Measurements from ENCODE around the gene C2CD2L.
A peak's percentile ranks its signal among the peaks of the same experiment; 100 is the strongest.

The C2CD2L gene

GRCh38 chr11:119088406-119088805 is 18.7 kb upstream of the C2CD2L start:
- DNase-seq (ENCODE audit: low read depth): no peak
- H3K4me3 ChIP-seq (ENCODE audit: low read length): no peak overlapping the region
- no peak for TF ChIP-seq CTCF (conservative IDR thresholded peaks at IDR 0.05; ENCODE audit: low read length)

DNA sequence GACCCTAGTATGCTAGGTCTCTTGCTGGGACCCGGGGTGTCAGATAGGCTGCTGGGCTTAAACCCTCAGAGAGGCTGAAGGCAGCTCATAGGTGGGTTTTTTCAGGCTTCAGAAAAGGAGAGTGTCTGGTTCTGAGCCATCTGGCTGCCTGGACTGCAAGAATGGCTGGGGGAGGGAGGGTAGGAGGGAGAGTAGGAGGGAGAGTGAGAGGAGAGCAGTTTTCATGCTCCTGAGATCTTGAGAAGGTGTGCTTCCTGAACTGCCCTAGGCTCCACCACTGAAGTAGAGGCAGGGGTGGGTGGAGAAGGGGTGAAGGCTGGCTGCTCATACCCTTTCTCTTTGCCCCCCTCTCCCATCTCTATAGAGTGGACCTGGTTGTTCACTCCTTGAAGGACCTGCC is 17.8 kb upstream of the C2CD2L start:
- no peak overlapping the region for H3K4me3 ChIP-seq (ENCODE audit: low read length)
- DNase-seq (ENCODE audit: low read depth): no peak
- TF ChIP-seq CTCF (conservative IDR thresholded peaks at IDR 0.05; ENCODE audit: low read length): no peak

GRCh38 chr11:119091178-119091577 is 16.0 kb upstream of the C2CD2L start:
- peak; percentile 37 for DNase-seq (ENCODE audit: low read depth)
- no peak for TF ChIP-seq CTCF (conservative IDR thresholded peaks at IDR 0.05; ENCODE audit: low read length)
- no peak overlapping the region for H3K4me3 ChIP-seq (ENCODE audit: low read length)

GRCh38 chr11:119091966-119092879 is 14.9 kb upstream of the C2CD2L start:
- no peak for TF ChIP-seq CTCF (conservative IDR thresholded peaks at IDR 0.05; ENCODE audit: low read length)
- DNase-seq (ENCODE audit: low read depth): no peak
- peak overlapping the region; percentile 75 for H3K4me3 ChIP-seq (ENCODE audit: low read length)

- peak overlapping the region; percentile 75 for H3K4me3 ChIP-seq (ENCODE audit: low read length)
- no peak for TF ChIP-seq CTCF (conservative IDR thresholded peaks at IDR 0.05; ENCODE audit: low read length)
- DNase-seq (ENCODE audit: low read depth): peak; percentile 15
Observed at GRCh38 chr11:119092880-119093842, 14.0 kb upstream of the C2CD2L start.

DNA sequence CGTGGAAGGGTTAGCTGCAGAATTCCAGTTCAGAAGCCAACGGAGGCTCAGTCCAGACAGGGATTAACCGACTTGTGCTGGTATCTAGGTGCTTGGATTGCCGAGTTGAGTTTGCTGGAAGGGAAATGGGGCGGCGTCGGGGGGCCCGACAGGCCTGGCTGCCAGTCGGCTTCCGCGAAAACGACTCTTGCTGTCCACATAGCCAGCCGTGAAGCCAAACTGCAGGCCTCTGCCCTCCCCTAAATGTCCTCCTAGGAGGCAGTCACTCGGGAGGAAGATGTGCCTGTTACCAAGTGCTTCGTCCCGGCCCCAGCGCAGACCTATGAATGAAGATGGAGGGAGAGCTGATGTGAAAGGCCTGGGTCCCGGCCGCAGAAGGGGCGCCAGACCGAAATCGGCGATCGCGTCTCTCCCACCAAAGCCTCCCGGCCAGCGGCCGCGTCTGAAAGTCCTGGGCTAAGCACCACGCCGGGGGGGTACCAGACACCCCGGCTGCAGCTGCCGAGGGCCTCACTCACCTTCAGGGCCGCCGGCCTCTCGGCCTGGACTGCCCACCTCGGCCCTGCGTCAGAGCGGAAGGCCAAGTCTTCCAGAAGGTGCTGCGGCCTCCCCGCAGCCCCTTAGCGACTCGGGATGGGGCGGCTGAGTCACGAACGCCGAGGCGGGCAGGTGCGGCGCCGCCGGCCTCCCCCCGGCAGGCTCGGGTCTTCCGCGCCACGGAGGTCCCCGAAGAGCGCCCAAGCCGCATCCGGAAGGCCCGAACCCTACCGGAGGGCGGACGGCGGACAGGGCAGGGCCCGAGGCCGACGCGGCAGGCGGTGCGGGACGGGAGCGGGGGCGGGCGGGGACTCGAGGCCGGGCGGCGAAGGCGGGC is 13.0 kb upstream of the C2CD2L start:
- 0 out of 2 replicates have a peak, but pooled peaks have one; percentile 4 for TF ChIP-seq CTCF (conservative IDR thresholded peaks at IDR 0.05; ENCODE audit: low read length)
- peak overlapping the region; percentile 75 for H3K4me3 ChIP-seq (ENCODE audit: low read length)
- DNase-seq (ENCODE audit: low read depth): peak; percentile 51

Data from AG10803 (cell line).